ENCODE results near the gene IL1RAPL2.

- TF ChIP-seq, protein P1, sequence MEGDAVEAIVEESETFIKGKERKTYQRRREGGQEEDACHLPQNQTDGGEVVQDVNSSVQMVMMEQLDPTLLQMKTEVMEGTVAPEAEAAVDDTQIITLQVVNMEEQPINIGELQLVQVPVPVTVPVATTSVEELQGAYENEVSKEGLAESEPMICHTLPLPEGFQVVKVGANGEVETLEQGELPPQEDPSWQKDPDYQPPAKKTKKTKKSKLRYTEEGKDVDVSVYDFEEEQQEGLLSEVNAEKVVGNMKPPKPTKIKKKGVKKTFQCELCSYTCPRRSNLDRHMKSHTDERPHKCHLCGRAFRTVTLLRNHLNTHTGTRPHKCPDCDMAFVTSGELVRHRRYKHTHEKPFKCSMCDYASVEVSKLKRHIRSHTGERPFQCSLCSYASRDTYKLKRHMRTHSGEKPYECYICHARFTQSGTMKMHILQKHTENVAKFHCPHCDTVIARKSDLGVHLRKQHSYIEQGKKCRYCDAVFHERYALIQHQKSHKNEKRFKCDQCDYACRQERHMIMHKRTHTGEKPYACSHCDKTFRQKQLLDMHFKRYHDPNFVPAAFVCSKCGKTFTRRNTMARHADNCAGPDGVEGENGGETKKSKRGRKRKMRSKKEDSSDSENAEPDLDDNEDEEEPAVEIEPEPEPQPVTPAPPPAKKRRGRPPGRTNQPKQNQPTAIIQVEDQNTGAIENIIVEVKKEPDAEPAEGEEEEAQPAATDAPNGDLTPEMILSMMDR (IDR thresholded peaks at IDR 0.05 in 4 of 5, conservative IDR thresholded peaks at IDR 0.05 in 1 of 5), result no peak
- no peak for TF ChIP-seq POLR2A (IDR thresholded peaks at IDR 0.05)
Observed at GRCh38 chrX:105307762-105308161, 741.8 kb downstream of the IL1RAPL2 start.
